ENCODE measurements around the gene SLC24A1.

SLC24A1 gene

DNA sequence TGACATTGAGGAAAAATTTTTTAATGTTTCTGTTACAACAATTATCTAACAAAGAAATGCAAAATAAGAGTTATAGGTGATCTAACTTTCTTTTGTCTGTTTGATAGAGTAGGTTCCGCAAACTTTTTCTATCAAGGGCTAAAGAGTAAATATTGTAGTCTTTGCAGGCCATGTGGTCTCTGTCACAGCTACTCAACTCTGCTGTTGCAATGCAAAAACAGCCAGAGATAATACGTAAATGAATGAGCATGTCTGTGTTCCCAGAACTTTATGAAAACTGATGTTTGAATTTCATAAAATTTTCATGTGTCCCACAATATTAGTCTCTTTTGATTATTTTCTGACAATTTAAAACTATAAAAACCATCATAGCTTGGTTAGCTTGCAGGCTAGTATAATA, 73.3 kb downstream of the SLC24A1 start:
- no peaks in the 10 kb centered on the region for H3K79me2 ChIP-seq (ENCODE audit: insufficient read depth, low read length)

More for the DNA sequence above, 73.3 kb downstream of the SLC24A1 start:
- H3K4me1 ChIP-seq (ENCODE audit: insufficient read depth, low read length): no peaks in the 10 kb centered on the region
- no peak overlapping the region for H3K4me2 ChIP-seq (ENCODE audit: insufficient read depth, low read length)
- ATAC-seq (ENCODE audit: insufficient read depth, low read depth) (no peak), DNase-seq (no peak)
- H2AFZ ChIP-seq (ENCODE audit: low read depth, low read length): no peak overlapping the region
- H3K9me3 ChIP-seq (ENCODE audit: insufficient read depth, low read length, severe bottlenecking): no peaks in the 10 kb centered on the region
- H3K27me3 ChIP-seq (ENCODE audit: insufficient read depth, low read length, poor library complexity): no peaks in the 10 kb centered on the region
- H3K9ac ChIP-seq (ENCODE audit: low read depth, low read length): no peak overlapping the region
- H3K27ac ChIP-seq (ENCODE audit: low read length): no peak overlapping the region
- TF ChIP-seq, protein P1, sequence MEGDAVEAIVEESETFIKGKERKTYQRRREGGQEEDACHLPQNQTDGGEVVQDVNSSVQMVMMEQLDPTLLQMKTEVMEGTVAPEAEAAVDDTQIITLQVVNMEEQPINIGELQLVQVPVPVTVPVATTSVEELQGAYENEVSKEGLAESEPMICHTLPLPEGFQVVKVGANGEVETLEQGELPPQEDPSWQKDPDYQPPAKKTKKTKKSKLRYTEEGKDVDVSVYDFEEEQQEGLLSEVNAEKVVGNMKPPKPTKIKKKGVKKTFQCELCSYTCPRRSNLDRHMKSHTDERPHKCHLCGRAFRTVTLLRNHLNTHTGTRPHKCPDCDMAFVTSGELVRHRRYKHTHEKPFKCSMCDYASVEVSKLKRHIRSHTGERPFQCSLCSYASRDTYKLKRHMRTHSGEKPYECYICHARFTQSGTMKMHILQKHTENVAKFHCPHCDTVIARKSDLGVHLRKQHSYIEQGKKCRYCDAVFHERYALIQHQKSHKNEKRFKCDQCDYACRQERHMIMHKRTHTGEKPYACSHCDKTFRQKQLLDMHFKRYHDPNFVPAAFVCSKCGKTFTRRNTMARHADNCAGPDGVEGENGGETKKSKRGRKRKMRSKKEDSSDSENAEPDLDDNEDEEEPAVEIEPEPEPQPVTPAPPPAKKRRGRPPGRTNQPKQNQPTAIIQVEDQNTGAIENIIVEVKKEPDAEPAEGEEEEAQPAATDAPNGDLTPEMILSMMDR (IDR thresholded peaks at IDR 0.05; ENCODE audit: borderline replicate concordance, extremely low read depth, low read length, poor library complexity, severe bottlenecking): no peak
- no peak for TF ChIP-seq EZH2 (IDR thresholded peaks at IDR 0.05; ENCODE audit: borderline replicate concordance, low read depth, low read length, severe bottlenecking)
- no peaks in the 10 kb centered on the region for H4K20me1 ChIP-seq (ENCODE audit: insufficient read depth, low read length)
- peaks cover 16% of the 10 kb centered on the region for H3K36me3 ChIP-seq (ENCODE audit: insufficient read depth, low read length)
- no peak overlapping the region for H3K4me3 ChIP-seq (ENCODE audit: low read depth in 1 of 2, low read length in 2 of 2)

Data from DND-41 (cell line).